Liver (tissue), 9 donors: ENCODE data around the gene PCDHAC1. TPM values are rescaled to one million over a fixed set of nuclear protein-coding genes. Genes with fewer than 3 reads are reported as not detected.

Source experiments
- DNase-seq: peaks from one replicate; pipeline ENCODE4 v3.0.0-alpha.2; 2017; ENCODE audit warnings: low spot score
- H3K27ac ChIP-seq, 2 donors: one replicate each; pipeline ENCODE4 v1.7.0; 2013; ENCODE audit warnings: inconsistent platforms in 2 of 2, low read length in 2 of 2, control low read depth in 1 of 2, low read depth in 1 of 2, mild to moderate bottlenecking in 1 of 2
- H3K27me3 ChIP-seq, 4 donors: one replicate each; pipeline versions ENCODE4 v1.6.1 to v1.7.0; 2013; ENCODE audit warnings: low read length in 3 of 4, inconsistent platforms in 1 of 4, mild to moderate bottlenecking in 1 of 4, moderate library complexity in 1 of 4; ENCODE audit not compliant: control insufficient read depth in 4 of 4, insufficient read depth in 4 of 4
- H3K36me3 ChIP-seq, 4 donors: one replicate each; pipeline versions ENCODE4 v1.6.1 to v1.7.0; 2013; ENCODE audit warnings: low read length in 3 of 4, mild to moderate bottlenecking in 3 of 4, low read depth in 1 of 4, moderate library complexity in 1 of 4; ENCODE audit not compliant: control insufficient read depth in 4 of 4, insufficient read depth in 3 of 4
- H3K4me1 ChIP-seq, 4 donors: one replicate each; pipeline versions ENCODE4 v1.6.1 to v1.7.0; 2013; ENCODE audit warnings: low read length in 3 of 4, mild to moderate bottlenecking in 3 of 4, moderate library complexity in 1 of 4; ENCODE audit not compliant: control insufficient read depth in 4 of 4, insufficient read depth in 4 of 4
- H3K4me3 ChIP-seq, 3 donors: one replicate each; pipeline versions ENCODE4 v1.6.1 to v1.7.0; 2013; ENCODE audit warnings: low read length in 3 of 3, control low read depth in 1 of 3, low read depth in 1 of 3, mild to moderate bottlenecking in 1 of 3
- H3K9ac ChIP-seq, 2 donors: one replicate each; pipeline ENCODE4 v1.7.0; 2013; ENCODE audit warnings: low read length in 2 of 2, mild to moderate bottlenecking in 2 of 2, moderate library complexity in 2 of 2, control low read depth in 1 of 2, low read depth in 1 of 2
- H3K9me3 ChIP-seq, 4 donors: one replicate each; pipeline versions ENCODE4 v1.6.1 to v1.7.0; 2013; ENCODE audit warnings: low read length in 3 of 4; ENCODE audit not compliant: control insufficient read depth in 4 of 4
- EGR1 ChIP-seq, 2 donors: IDR thresholded peaks; 2 replicates each; pipeline ENCODE4 v1.6.1; 2016 to 2018; ENCODE audit warnings: antibody characterized with exemption in 2 of 2, low read depth in 2 of 2
- FOXA1 ChIP-seq: IDR thresholded peaks from 2 replicates; pipeline ENCODE4 v1.6.1; 2016; ENCODE audit warnings: antibody characterized with exemption
- HNF4A ChIP-seq, 2 donors: conservative IDR thresholded peaks; 2 replicates each; pipeline ENCODE4 v1.6.1; 2016; ENCODE audit warnings: antibody characterized with exemption in 2 of 2, mild to moderate bottlenecking in 2 of 2
- HNF4G ChIP-seq: IDR thresholded peaks from 2 replicates; pipeline ENCODE4 v1.6.1; 2016; ENCODE audit warnings: antibody characterized with exemption
- JUND ChIP-seq, 2 donors: IDR thresholded peaks; 2 replicates each; pipeline ENCODE4 v1.6.1; 2016; ENCODE audit warnings: antibody characterized with exemption in 2 of 2
- MAX ChIP-seq: IDR thresholded peaks from 2 replicates; pipeline ENCODE4 v1.6.1; 2016; ENCODE audit warnings: antibody characterized with exemption
- RAD21 ChIP-seq, 2 donors: IDR thresholded peaks; 2 replicates each; pipeline ENCODE4 v1.6.1; 2016; ENCODE audit warnings: antibody characterized with exemption in 2 of 2, mild to moderate bottlenecking in 2 of 2
- RXRA ChIP-seq, 2 donors: IDR thresholded peaks; 2 replicates each; pipeline ENCODE4 v1.6.1; 2017 to 2018; ENCODE audit warnings: antibody characterized with exemption in 2 of 2, mild to moderate bottlenecking in 1 of 2
- TAF1 ChIP-seq: conservative IDR thresholded peaks from 2 replicates; pipeline ENCODE4 v1.6.1; 2016; ENCODE audit warnings: antibody characterized with exemption, mild to moderate bottlenecking
- YY1 ChIP-seq: IDR thresholded peaks from 2 replicates; pipeline ENCODE4 v1.6.1; 2016; ENCODE audit warnings: antibody characterized with exemption, mild to moderate bottlenecking
- ZBTB33 ChIP-seq: IDR thresholded peaks from 2 replicates; pipeline ENCODE4 v1.6.1; 2016; ENCODE audit warnings: antibody characterized with exemption
- WGBS: extraction: QIAGEN DNeasy Blood & Tissue Kit; methylation state at CpG from one replicate; pipeline ENCODE4 v1.1.7; 2013; 5-methylcytosine and 5-hydroxymethylcytosine counted together
- polyA plus RNA-seq, 2 donors: library from polyadenylated mRNA; stranded (reverse) in 1 of 2; unstranded in 1 of 2; fragments of 200-250 nt in 1 of 2; fragments of >200 nt in 1 of 2; fragmentation: Nextera tagmentation in 1 of 2; extraction: Ambion mirVana in 1 of 2; gene quantifications; one replicate each; pipeline versions ENCODE4 v1.2.1 to v1.2.3, GENCODE V29; 2013 to 2015
- total RNA-seq, 2 donors: library from RNA; depleted of rRNA; stranded (reverse); fragments of >200 nt; gene quantifications; one replicate each; pipeline ENCODE4 v1.2.3, GENCODE V29; 2014
- TF ChIP-seq, protein P1 (sequence below): IDR thresholded peaks from 2 replicates; pipeline ENCODE4 v1.6.1; 2016; ENCODE audit warnings: antibody characterized with exemption, mild to moderate bottlenecking
- TF ChIP-seq, protein P2 (sequence below): IDR thresholded peaks from 2 replicates; pipeline ENCODE4 v1.6.1; 2016; ENCODE audit warnings: antibody characterized with exemption
- TF ChIP-seq, protein P3 (sequence below): fragments of 150-350 bp; IDR thresholded peaks from 2 replicates; pipeline ENCODE4 v1.5.1; 2017; ENCODE audit warnings: improper control_type of control experiment, low read depth, low read length; ENCODE audit not compliant: missing input control
- donor health status: healthy.
- donor health status: healthy.
- donor health status: healthy.
- donor health status: healthy.
- donor health status: healthy.

PCDHAC1 gene
- total and polyA plus RNA-seq, 4 donors: under 0.01 to 0.25 (median 0.13) TPM; not detected in 1

DNA sequence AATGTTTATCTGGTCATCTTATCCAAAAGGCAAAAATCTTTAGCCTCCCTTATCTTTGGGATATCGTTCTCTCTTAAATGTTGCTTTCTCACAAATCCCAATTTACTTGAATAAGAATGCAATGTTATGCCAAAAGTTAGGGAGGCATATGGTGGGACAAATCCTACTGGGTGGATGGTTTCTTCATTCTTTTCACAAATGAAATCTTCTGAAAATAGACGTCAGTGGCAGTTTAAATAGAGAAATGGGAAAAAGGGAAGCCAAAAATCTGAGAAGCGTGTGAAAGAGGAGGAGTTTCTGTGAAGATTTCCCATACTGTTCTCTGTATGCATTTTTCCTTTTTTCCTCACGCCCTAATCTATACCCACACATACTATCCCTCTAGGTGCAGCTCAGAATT lies 2.5 kb upstream of the PCDHAC1 start:
- Histone ChIP-seq H3K27ac (no peak overlapping the region), H3K4me3 (no peak overlapping the region), H3K36me3 (no peaks in the 10 kb centered on the region), H3K9me3 (peaks cover 0 to 6% (median 2%) of the 10 kb centered on the region in 4 donors), H3K27me3 (peaks cover 0 to 6% (median 0%) of the 10 kb centered on the region in 4 donors), H3K4me1 (peaks cover 0 to 18% (median 9%) of the 10 kb centered on the region in 4 donors), H3K9ac (no peak overlapping the region)
- TF ChIP-seq JUND (IDR thresholded peaks at IDR 0.05): no peak
- TF ChIP-seq HNF4G: no peak
- TF ChIP-seq, protein P1, sequence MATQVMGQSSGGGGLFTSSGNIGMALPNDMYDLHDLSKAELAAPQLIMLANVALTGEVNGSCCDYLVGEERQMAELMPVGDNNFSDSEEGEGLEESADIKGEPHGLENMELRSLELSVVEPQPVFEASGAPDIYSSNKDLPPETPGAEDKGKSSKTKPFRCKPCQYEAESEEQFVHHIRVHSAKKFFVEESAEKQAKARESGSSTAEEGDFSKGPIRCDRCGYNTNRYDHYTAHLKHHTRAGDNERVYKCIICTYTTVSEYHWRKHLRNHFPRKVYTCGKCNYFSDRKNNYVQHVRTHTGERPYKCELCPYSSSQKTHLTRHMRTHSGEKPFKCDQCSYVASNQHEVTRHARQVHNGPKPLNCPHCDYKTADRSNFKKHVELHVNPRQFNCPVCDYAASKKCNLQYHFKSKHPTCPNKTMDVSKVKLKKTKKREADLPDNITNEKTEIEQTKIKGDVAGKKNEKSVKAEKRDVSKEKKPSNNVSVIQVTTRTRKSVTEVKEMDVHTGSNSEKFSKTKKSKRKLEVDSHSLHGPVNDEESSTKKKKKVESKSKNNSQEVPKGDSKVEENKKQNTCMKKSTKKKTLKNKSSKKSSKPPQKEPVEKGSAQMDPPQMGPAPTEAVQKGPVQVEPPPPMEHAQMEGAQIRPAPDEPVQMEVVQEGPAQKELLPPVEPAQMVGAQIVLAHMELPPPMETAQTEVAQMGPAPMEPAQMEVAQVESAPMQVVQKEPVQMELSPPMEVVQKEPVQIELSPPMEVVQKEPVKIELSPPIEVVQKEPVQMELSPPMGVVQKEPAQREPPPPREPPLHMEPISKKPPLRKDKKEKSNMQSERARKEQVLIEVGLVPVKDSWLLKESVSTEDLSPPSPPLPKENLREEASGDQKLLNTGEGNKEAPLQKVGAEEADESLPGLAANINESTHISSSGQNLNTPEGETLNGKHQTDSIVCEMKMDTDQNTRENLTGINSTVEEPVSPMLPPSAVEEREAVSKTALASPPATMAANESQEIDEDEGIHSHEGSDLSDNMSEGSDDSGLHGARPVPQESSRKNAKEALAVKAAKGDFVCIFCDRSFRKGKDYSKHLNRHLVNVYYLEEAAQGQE: no peak
- TF ChIP-seq RXRA (IDR thresholded peaks at IDR 0.05): no peak
- TF ChIP-seq ZBTB33: no peak
- TF ChIP-seq EGR1 (IDR thresholded peaks at IDR 0.05; ENCODE audit: low read depth in 2 of 2): no peak
- TF ChIP-seq, protein P2, sequence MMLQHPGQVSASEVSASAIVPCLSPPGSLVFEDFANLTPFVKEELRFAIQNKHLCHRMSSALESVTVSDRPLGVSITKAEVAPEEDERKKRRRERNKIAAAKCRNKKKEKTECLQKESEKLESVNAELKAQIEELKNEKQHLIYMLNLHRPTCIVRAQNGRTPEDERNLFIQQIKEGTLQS: no peak
- no peak for TF ChIP-seq MAX
- TF ChIP-seq HNF4A (conservative IDR thresholded peaks at IDR 0.05): no peak
- no peak for TF ChIP-seq YY1
- TF ChIP-seq FOXA1: no peak
- TF ChIP-seq, protein P3, sequence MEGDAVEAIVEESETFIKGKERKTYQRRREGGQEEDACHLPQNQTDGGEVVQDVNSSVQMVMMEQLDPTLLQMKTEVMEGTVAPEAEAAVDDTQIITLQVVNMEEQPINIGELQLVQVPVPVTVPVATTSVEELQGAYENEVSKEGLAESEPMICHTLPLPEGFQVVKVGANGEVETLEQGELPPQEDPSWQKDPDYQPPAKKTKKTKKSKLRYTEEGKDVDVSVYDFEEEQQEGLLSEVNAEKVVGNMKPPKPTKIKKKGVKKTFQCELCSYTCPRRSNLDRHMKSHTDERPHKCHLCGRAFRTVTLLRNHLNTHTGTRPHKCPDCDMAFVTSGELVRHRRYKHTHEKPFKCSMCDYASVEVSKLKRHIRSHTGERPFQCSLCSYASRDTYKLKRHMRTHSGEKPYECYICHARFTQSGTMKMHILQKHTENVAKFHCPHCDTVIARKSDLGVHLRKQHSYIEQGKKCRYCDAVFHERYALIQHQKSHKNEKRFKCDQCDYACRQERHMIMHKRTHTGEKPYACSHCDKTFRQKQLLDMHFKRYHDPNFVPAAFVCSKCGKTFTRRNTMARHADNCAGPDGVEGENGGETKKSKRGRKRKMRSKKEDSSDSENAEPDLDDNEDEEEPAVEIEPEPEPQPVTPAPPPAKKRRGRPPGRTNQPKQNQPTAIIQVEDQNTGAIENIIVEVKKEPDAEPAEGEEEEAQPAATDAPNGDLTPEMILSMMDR: no peak
- TF ChIP-seq RAD21 (IDR thresholded peaks at IDR 0.05): no peak
- no peak for TF ChIP-seq TAF1
- 51% methylated on average over 4 of the region's 4 CpGs for WGBS
- no peak for DNase-seq
